Trophoblast cell (in vitro differentiated cells and primary cell): ENCODE measurements around the gene PNCK. TPM values are rescaled to one million over a fixed set of nuclear protein-coding genes. Genes with fewer than 3 reads are reported as not detected.

Experiments
- DNase-seq, 2 donors: peaks; one replicate each; pipeline ENCODE4 v3.0.0-alpha.2; 2016
- H2AFZ ChIP-seq: 2 replicates; pipeline ENCODE4 v1.6.1; 2013; ENCODE audit warnings: low read length, moderate library complexity, mild to moderate bottlenecking; ENCODE audit not compliant: insufficient read depth, poor library complexity
- H2AK5ac ChIP-seq: 2 replicates; pipeline ENCODE4 v1.6.1; 2013; ENCODE audit warnings: mild to moderate bottlenecking, low read length
- H2BK120ac ChIP-seq: 2 replicates; pipeline ENCODE4 v1.6.1; 2013; ENCODE audit warnings: low read length, mild to moderate bottlenecking, moderate library complexity; ENCODE audit not compliant: insufficient read depth, poor library complexity
- H2BK12ac ChIP-seq: 2 replicates; pipeline ENCODE4 v1.6.1; 2013; ENCODE audit warnings: mild to moderate bottlenecking, low read length, moderate library complexity
- H2BK5ac ChIP-seq: 2 replicates; pipeline ENCODE4 v1.6.1; 2013; ENCODE audit warnings: low read length, low read depth, moderate library complexity, mild to moderate bottlenecking; ENCODE audit not compliant: poor library complexity
- H3K14ac ChIP-seq: 2 replicates; pipeline ENCODE4 v1.6.1; 2013; ENCODE audit warnings: mild to moderate bottlenecking, low read length
- H3K18ac ChIP-seq: 2 replicates; pipeline ENCODE4 v1.6.1; 2013; ENCODE audit warnings: mild to moderate bottlenecking, low read length
- H3K23ac ChIP-seq: 2 replicates; pipeline ENCODE4 v1.6.1; 2013; ENCODE audit warnings: low read length
- H3K27ac ChIP-seq: 2 replicates; pipeline ENCODE4 v1.5.1; 2013; ENCODE audit warnings: low read depth, mild to moderate bottlenecking, inconsistent platforms, low read length, moderate library complexity
- H3K27me3 ChIP-seq: 2 replicates; pipeline ENCODE4 v1.6.1; 2013; ENCODE audit warnings: inconsistent platforms, mild to moderate bottlenecking, low read length, moderate library complexity; ENCODE audit not compliant: insufficient read depth
- H3K36me3 ChIP-seq, 2 experiments: 1 replicate in 1 of 2; 2 replicates in 1 of 2; pipeline ENCODE4 v1.6.1; 2013; ENCODE audit warnings: low read length in 2 of 2, mild to moderate bottlenecking in 2 of 2, moderate library complexity in 1 of 2; ENCODE audit not compliant: insufficient read depth in 2 of 2, control insufficient read depth in 1 of 2
- H3K4ac ChIP-seq: 2 replicates; pipeline ENCODE4 v1.6.1; 2013; ENCODE audit warnings: low read depth, mild to moderate bottlenecking, low read length, moderate library complexity
- H3K4me1 ChIP-seq, 2 experiments: 1 replicate in 1 of 2; 2 replicates in 1 of 2; pipeline ENCODE4 v1.6.1; 2013; ENCODE audit warnings: low read length in 2 of 2, mild to moderate bottlenecking in 2 of 2, moderate library complexity in 1 of 2; ENCODE audit not compliant: insufficient read depth in 2 of 2, control insufficient read depth in 1 of 2
- H3K4me2 ChIP-seq: 2 replicates; pipeline ENCODE4 v1.6.1; 2013; ENCODE audit warnings: inconsistent platforms, mild to moderate bottlenecking, low read length, moderate library complexity
- H3K4me3 ChIP-seq: 2 replicates; pipeline ENCODE4 v1.5.1; 2013; ENCODE audit warnings: mild to moderate bottlenecking, low read depth, low read length, inconsistent platforms
- H3K79me1 ChIP-seq: one replicate; pipeline ENCODE4 v1.6.1; 2013; ENCODE audit warnings: low read length
- H3K79me2 ChIP-seq: 2 replicates; pipeline ENCODE4 v1.6.1; 2013; ENCODE audit warnings: low read length, mild to moderate bottlenecking; ENCODE audit not compliant: control insufficient read depth, insufficient read depth, poor library complexity
- H3K9ac ChIP-seq: 2 replicates; pipeline ENCODE4 v1.6.1; 2013; ENCODE audit warnings: mild to moderate bottlenecking, low read length
- H3K9me3 ChIP-seq: 2 replicates; pipeline ENCODE4 v1.6.1; 2013; ENCODE audit warnings: low read depth, mild to moderate bottlenecking, control low read depth, inconsistent platforms, low read length; ENCODE audit not compliant: insufficient read depth
- H4K12ac ChIP-seq: 2 replicates; pipeline ENCODE4 v1.6.1; 2013; ENCODE audit warnings: low read depth, mild to moderate bottlenecking, low read length, moderate library complexity
- H4K8ac ChIP-seq: 2 replicates; pipeline ENCODE4 v1.6.1; 2013; ENCODE audit warnings: low read depth, mild to moderate bottlenecking, low read length, moderate library complexity
- H4K91ac ChIP-seq: one replicate; pipeline ENCODE4 v1.6.1; 2013; ENCODE audit warnings: low read depth, mild to moderate bottlenecking, low read length, moderate library complexity
- WGBS: extraction: QIAGEN DNeasy Blood & Tissue Kit; methylation state at CpG from one replicate; pipeline ENCODE4 v1.1.7; 2013; ENCODE audit warnings: missing lambda C conversion rate; ENCODE audit not compliant: insufficient read length, insufficient coverage; ENCODE audit errors: extremely low coverage; 5-methylcytosine and 5-hydroxymethylcytosine counted together
- polyA plus RNA-seq: library from polyadenylated mRNA; stranded (reverse); fragments of 200-250 nt; gene quantifications from 2 replicates; pipeline ENCODE4 v1.2.3, GENCODE V29; 2013

The PNCK gene
- polyA plus RNA-seq: 1.7 and 1.9 TPM in 2 replicates

- H3K79me1 ChIP-seq: no peaks in the 10 kb centered on the region
- H3K79me2 ChIP-seq: no peaks in the 10 kb centered on the region
- H2AFZ ChIP-seq: no peak within 1 kb of the TSS
- no peak within 1 kb of the TSS for H4K12ac ChIP-seq
- H3K36me3 ChIP-seq: no peaks in the 10 kb centered on the region
- no CpG with 5 or more reads among the region's 98 CpGs for WGBS
- peaks cover 3% of the 10 kb centered on the region for H3K27me3 ChIP-seq
- no peak within 1 kb of the TSS for H2AK5ac ChIP-seq
- H3K9ac ChIP-seq: no peak within 1 kb of the TSS
- no peak within 1 kb of the TSS for H3K4ac ChIP-seq
- H3K9me3 ChIP-seq: no peaks in the 10 kb centered on the region
- H2BK5ac ChIP-seq: no peak within 1 kb of the TSS
- H3K4me1 ChIP-seq: peaks cover 0 to 3% of the 10 kb centered on the region in 2 experiments
- H4K91ac ChIP-seq: no peak within 1 kb of the TSS
- H3K18ac ChIP-seq: no peak within 1 kb of the TSS
- no peak within 1 kb of the TSS for H3K23ac ChIP-seq
- H2BK12ac ChIP-seq: no peak within 1 kb of the TSS
- H4K8ac ChIP-seq: no peak within 1 kb of the TSS
- H3K14ac ChIP-seq: no peak within 1 kb of the TSS
- H3K4me3 ChIP-seq: no peak within 1 kb of the TSS
- H3K27ac ChIP-seq: no peak within 1 kb of the TSS
- DNase-seq: peak in 1 of 2 donors; percentile 52
- H2BK120ac ChIP-seq: no peak within 1 kb of the TSS
- peak within 1 kb of the TSS; percentile 27 for H3K4me2 ChIP-seq
These were observed at the start of gene PNCK for GRCh38 chrX:153673428-153674218. PNCK (minus strand) TSS chrX:153673813; CDS start chrX:153673076, 737 bp downstream.

GRCh38 chrX:153722704-153723350, 49.2 kb upstream of the PNCK start:
- Histone ChIP-seq H3K23ac (no peak overlapping the region), H4K8ac (peak overlapping the region; percentile 25), H3K9ac (peak overlapping the region; percentile 80), H4K91ac (no peak overlapping the region), H2BK12ac (no peak overlapping the region), H3K79me1 (peaks cover 34% of the 10 kb centered on the region), H2AFZ (no peak overlapping the region), H3K36me3 (peaks cover 26 to 30% of the 10 kb centered on the region in 2 experiments), H2BK120ac (no peak overlapping the region), H4K12ac (no peak overlapping the region), H3K79me2 (peaks cover 14% of the 10 kb centered on the region), H3K18ac (peak overlapping the region; percentile 49), H3K4ac (peak overlapping the region; percentile 64), H3K14ac (peak overlapping the region; percentile 36), H3K27me3 (no peaks in the 10 kb centered on the region), H3K27ac (peak overlapping the region; percentile 87), H2AK5ac (no peak overlapping the region), H3K4me1 (peaks cover 31% of the 10 kb centered on the region in 2 experiments), H2BK5ac (no peak overlapping the region), H3K9me3 (no peaks in the 10 kb centered on the region), H3K4me2 (peak overlapping the region; percentile 78), H3K4me3 (peak overlapping the region; percentile 78)
- DNase-seq: peak; percentile 46 to 64
- WGBS: no CpG with 5 or more reads among the region's 12 CpGs

DNA sequence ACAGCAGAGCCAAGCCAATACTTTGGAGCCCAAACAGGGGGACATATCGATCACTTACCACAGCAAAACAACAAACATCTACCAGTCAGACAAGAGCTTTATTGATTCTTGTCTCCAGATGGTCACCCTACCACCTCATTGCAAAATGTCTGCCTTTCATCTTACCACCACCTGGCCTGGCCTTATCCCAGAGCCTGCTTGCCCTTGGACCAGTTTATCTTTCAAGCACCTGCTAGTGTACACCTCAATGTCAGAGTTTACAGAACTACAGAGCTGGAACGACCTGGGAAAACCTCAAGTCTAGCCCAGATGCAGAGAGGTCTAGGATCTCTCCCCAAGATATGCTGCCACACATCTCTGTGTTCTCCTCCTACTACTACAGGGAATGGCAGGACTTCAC, 46.1 kb upstream of the PNCK start:
- Histone ChIP-seq H3K14ac (no peak overlapping the region), H2BK12ac (no peak overlapping the region), H3K4ac (no peak overlapping the region), H3K4me2 (no peak overlapping the region), H3K36me3 (peaks cover 45 to 51% of the 10 kb centered on the region in 2 experiments), H4K91ac (no peak overlapping the region), H2BK5ac (no peak overlapping the region), H3K27me3 (no peaks in the 10 kb centered on the region), H2BK120ac (no peak overlapping the region), H3K23ac (no peak overlapping the region), H3K27ac (no peak overlapping the region), H3K4me3 (no peak overlapping the region), H2AFZ (no peak overlapping the region), H3K9me3 (no peaks in the 10 kb centered on the region), H4K12ac (no peak overlapping the region), H3K79me1 (peaks cover 8% of the 10 kb centered on the region), H3K9ac (no peak overlapping the region), H4K8ac (no peak overlapping the region), H3K79me2 (peaks cover 10% of the 10 kb centered on the region), H3K4me1 (peaks cover 5% of the 10 kb centered on the region in 2 experiments), H2AK5ac (no peak overlapping the region), H3K18ac (no peak overlapping the region)
- WGBS: no CpG with 5 or more reads among the region's 2 CpGs
- DNase-seq: no peak

DNA sequence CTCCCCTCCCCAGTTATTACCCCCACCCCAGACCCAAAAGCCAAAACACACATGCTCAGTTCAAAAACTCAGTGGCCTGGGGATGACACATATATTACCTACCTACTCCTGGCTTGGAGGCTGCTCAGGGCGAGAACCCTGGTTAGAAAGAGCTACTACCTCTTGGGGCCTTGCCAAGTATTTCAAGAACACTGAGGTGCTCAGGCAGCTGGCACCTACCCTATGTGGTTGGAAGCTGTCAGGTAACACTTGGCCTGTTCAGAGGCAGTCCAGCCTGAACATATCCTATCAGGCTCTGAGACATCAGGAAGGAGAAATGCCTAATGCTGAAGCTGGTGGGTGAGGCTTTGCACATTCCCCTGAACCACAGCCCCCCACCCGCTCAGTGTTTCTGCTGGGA, 45.6 kb upstream of the PNCK start:
- no peak overlapping the region for H2AK5ac ChIP-seq
- no CpG with 5 or more reads among the region's 2 CpGs for WGBS

More for the DNA sequence above, 45.6 kb upstream of the PNCK start:
- peaks cover 46 to 55% of the 10 kb centered on the region in 2 experiments for H3K36me3 ChIP-seq
- H3K27ac ChIP-seq: no peak overlapping the region
- no peak overlapping the region for H3K4me2 ChIP-seq
- H2BK5ac ChIP-seq: no peak overlapping the region
- H3K14ac ChIP-seq: no peak overlapping the region
- H3K18ac ChIP-seq: no peak overlapping the region
- H3K27me3 ChIP-seq: no peaks in the 10 kb centered on the region
- no peak overlapping the region for H2AFZ ChIP-seq
- peaks cover 10% of the 10 kb centered on the region for H3K79me2 ChIP-seq
- H3K4me3 ChIP-seq: no peak overlapping the region
- H3K9me3 ChIP-seq: no peaks in the 10 kb centered on the region
- H4K12ac ChIP-seq: no peak overlapping the region
- H4K8ac ChIP-seq: no peak overlapping the region
- H3K79me1 ChIP-seq: peaks cover 8% of the 10 kb centered on the region
- no peak overlapping the region for H2BK120ac ChIP-seq
- no peak overlapping the region for H4K91ac ChIP-seq
- no peak overlapping the region for H2BK12ac ChIP-seq
- H3K4ac ChIP-seq: no peak overlapping the region
- no peak overlapping the region for H3K23ac ChIP-seq
- no peak for DNase-seq
- H3K9ac ChIP-seq: no peak overlapping the region
- peaks cover 5% of the 10 kb centered on the region in 2 experiments for H3K4me1 ChIP-seq
